ENCODE data around the gene CTAG2. TPM values are rescaled to one million over a fixed set of nuclear protein-coding genes. Genes with fewer than 3 reads are reported as not detected.
"Not testable (repeated sequence)": the region's sequence is repeated elsewhere in the genome, so short reads cannot be mapped to it uniquely, and the experiment has no call there.

CTAG2 gene
- total and polyA plus RNA-seq, 10 of the 15 experiments (the other 5 are each of a cell fraction or from before 2014, with no cell fraction given) = 0.73 TPM; not detected in 9

GRCh38 chrX:154633661-154634060, 19.7 kb downstream of the CTAG2 start:
- H3K4me3 ChIP-seq; H2AFZ ChIP-seq (ENCODE audit: control insufficient read depth, low read depth, low read length); H3K9ac ChIP-seq (ENCODE audit: control insufficient read depth, insufficient read depth, low read length); in situ Hi-C loops (cut with MboI); H3K27me3 ChIP-seq (replicated peaks in 1 of 2; ENCODE audit: control insufficient read depth in 2 of 2, insufficient read depth in 2 of 2, low read length in 1 of 2); H3K79me2 ChIP-seq (ENCODE audit: control insufficient read depth, insufficient read depth, low read length); DNase-seq (ENCODE audit: low read depth, low spot score); H3K4me1 ChIP-seq (ENCODE audit: control insufficient read depth, insufficient read depth, low read length); FAIRE-seq; CTCF ChIA-PET; H3K9me3 ChIP-seq (replicated peaks; ENCODE audit: control insufficient read depth, insufficient read depth, low read length); BruUV-seq (replicated peaks); RAD21 ChIA-PET (ENCODE audit: unreplicated experiment); intact Hi-C loops (cut with micrococcal nuclease; ENCODE audit: unreplicated experiment); H3K27ac ChIP-seq (ENCODE audit: control insufficient read depth, insufficient read depth); POLR2A ChIA-PET; H3K4me2 ChIP-seq (ENCODE audit: control insufficient read depth, insufficient read depth); ATAC-seq; SMC1A ChIA-PET (ENCODE audit: uncharacterized antibody, unreplicated experiment); H3K36me3 ChIP-seq (ENCODE audit: control insufficient read depth in 2 of 2, insufficient read depth in 2 of 2, low read length in 1 of 2); H4K20me1 ChIP-seq (ENCODE audit: control insufficient read depth, insufficient read depth): not testable (repeated sequence)
- no CpG with 5 or more reads among the region's 11 CpGs for WGBS (ENCODE audit: insufficient coverage, insufficient replicate concordance, low lambda C conversion rate, missing lambda C conversion rate)

GRCh38 chrX:154630949-154631348, 22.4 kb downstream of the CTAG2 start:
- H3K9me3 ChIP-seq (replicated peaks; ENCODE audit: control insufficient read depth, insufficient read depth, low read length); H3K36me3 ChIP-seq (ENCODE audit: control insufficient read depth in 2 of 2, insufficient read depth in 2 of 2, low read length in 1 of 2); ATAC-seq; CTCF ChIA-PET; H3K4me3 ChIP-seq; BruUV-seq (replicated peaks); POLR2A ChIA-PET; H3K27me3 ChIP-seq (replicated peaks in 1 of 2; ENCODE audit: control insufficient read depth in 2 of 2, insufficient read depth in 2 of 2, low read length in 1 of 2); H3K79me2 ChIP-seq (ENCODE audit: control insufficient read depth, insufficient read depth, low read length); SMC1A ChIA-PET (ENCODE audit: uncharacterized antibody, unreplicated experiment); H4K20me1 ChIP-seq (ENCODE audit: control insufficient read depth, insufficient read depth); H3K4me2 ChIP-seq (ENCODE audit: control insufficient read depth, insufficient read depth); H3K4me1 ChIP-seq (ENCODE audit: control insufficient read depth, insufficient read depth, low read length); RAD21 ChIA-PET (ENCODE audit: unreplicated experiment); FAIRE-seq; in situ Hi-C loops (cut with MboI); intact Hi-C loops (cut with micrococcal nuclease; ENCODE audit: unreplicated experiment); H3K27ac ChIP-seq (ENCODE audit: control insufficient read depth, insufficient read depth); DNase-seq (ENCODE audit: low read depth, low spot score); H2AFZ ChIP-seq (ENCODE audit: control insufficient read depth, low read depth, low read length); H3K9ac ChIP-seq (ENCODE audit: control insufficient read depth, insufficient read depth, low read length): not testable (repeated sequence)
- WGBS (ENCODE audit: insufficient coverage, insufficient replicate concordance, low lambda C conversion rate, missing lambda C conversion rate) = no CpG with 5 or more reads among the region's 11 CpGs

GRCh38 chrX:154628960-154629359, 24.4 kb downstream of the CTAG2 start:
- POLR2A ChIA-PET; in situ Hi-C loops (cut with MboI); CTCF ChIA-PET; H3K4me3 ChIP-seq; FAIRE-seq; H3K9me3 ChIP-seq (replicated peaks; ENCODE audit: control insufficient read depth, insufficient read depth, low read length); H3K79me2 ChIP-seq (ENCODE audit: control insufficient read depth, insufficient read depth, low read length); RAD21 ChIA-PET (ENCODE audit: unreplicated experiment); DNase-seq (ENCODE audit: low read depth, low spot score); H3K27me3 ChIP-seq (replicated peaks in 1 of 2; ENCODE audit: control insufficient read depth in 2 of 2, insufficient read depth in 2 of 2, low read length in 1 of 2); H3K36me3 ChIP-seq (ENCODE audit: control insufficient read depth in 2 of 2, insufficient read depth in 2 of 2, low read length in 1 of 2); intact Hi-C loops (cut with micrococcal nuclease; ENCODE audit: unreplicated experiment); H4K20me1 ChIP-seq (ENCODE audit: control insufficient read depth, insufficient read depth); H3K4me1 ChIP-seq (ENCODE audit: control insufficient read depth, insufficient read depth, low read length); BruUV-seq (replicated peaks); H3K9ac ChIP-seq (ENCODE audit: control insufficient read depth, insufficient read depth, low read length); H3K4me2 ChIP-seq (ENCODE audit: control insufficient read depth, insufficient read depth); H2AFZ ChIP-seq (ENCODE audit: control insufficient read depth, low read depth, low read length); H3K27ac ChIP-seq (ENCODE audit: control insufficient read depth, insufficient read depth); SMC1A ChIA-PET (ENCODE audit: uncharacterized antibody, unreplicated experiment): not testable (repeated sequence)
- peak; percentile 75 for ATAC-seq
- WGBS (ENCODE audit: insufficient coverage, insufficient replicate concordance, low lambda C conversion rate, missing lambda C conversion rate) = no CpG with 5 or more reads among the region's 5 CpGs

GRCh38 chrX:154620767-154621414, 32.5 kb downstream of the CTAG2 start:
- H3K4me2 ChIP-seq (ENCODE audit: control insufficient read depth, insufficient read depth); POLR2A ChIA-PET; H3K79me2 ChIP-seq (ENCODE audit: control insufficient read depth, insufficient read depth, low read length); H3K4me3 ChIP-seq; H3K27me3 ChIP-seq (replicated peaks in 1 of 2; ENCODE audit: control insufficient read depth in 2 of 2, insufficient read depth in 2 of 2, low read length in 1 of 2); RAD21 ChIA-PET (ENCODE audit: unreplicated experiment); H3K36me3 ChIP-seq (ENCODE audit: control insufficient read depth in 2 of 2, insufficient read depth in 2 of 2, low read length in 1 of 2); BruUV-seq (replicated peaks); H3K27ac ChIP-seq (ENCODE audit: control insufficient read depth, insufficient read depth); H4K20me1 ChIP-seq (ENCODE audit: control insufficient read depth, insufficient read depth); H3K9me3 ChIP-seq (replicated peaks; ENCODE audit: control insufficient read depth, insufficient read depth, low read length); SMC1A ChIA-PET (ENCODE audit: uncharacterized antibody, unreplicated experiment); in situ Hi-C loops (cut with MboI); intact Hi-C loops (cut with micrococcal nuclease; ENCODE audit: unreplicated experiment); DNase-seq (ENCODE audit: low read depth, low spot score); FAIRE-seq; H3K9ac ChIP-seq (ENCODE audit: control insufficient read depth, insufficient read depth, low read length); H3K4me1 ChIP-seq (ENCODE audit: control insufficient read depth, insufficient read depth, low read length); H2AFZ ChIP-seq (ENCODE audit: control insufficient read depth, low read depth, low read length); CTCF ChIA-PET: not testable (repeated sequence)
- 0% methylated on average over 1 of the region's 11 CpGs for WGBS (ENCODE audit: insufficient coverage, insufficient replicate concordance, low lambda C conversion rate, missing lambda C conversion rate)
- peak; percentile 65; the same call in 2 of the 3 replicates for ATAC-seq
